HG02870 (cell line): ENCODE measurements around the gene PFKFB2.

Experiments
- ATAC-seq: cut with Tn5 transposase; IDR thresholded peaks from one replicate; pipeline ENCODE4 v1.9.1; 2021; ENCODE audit warnings: mild to moderate bottlenecking, moderate library complexity; ENCODE audit not compliant: unreplicated experiment

PFKFB2 gene

GRCh38 chr1:207021876-207022596 is 31.0 kb upstream of the PFKFB2 start:
- ATAC-seq = no peak

GRCh38 chr1:207022996-207023679 is 29.9 kb upstream of the PFKFB2 start:
- ATAC-seq = no peak

- no peak for ATAC-seq
Measured at GRCh38 chr1:207024202-207025145, 28.6 kb upstream of the PFKFB2 start.

DNA sequence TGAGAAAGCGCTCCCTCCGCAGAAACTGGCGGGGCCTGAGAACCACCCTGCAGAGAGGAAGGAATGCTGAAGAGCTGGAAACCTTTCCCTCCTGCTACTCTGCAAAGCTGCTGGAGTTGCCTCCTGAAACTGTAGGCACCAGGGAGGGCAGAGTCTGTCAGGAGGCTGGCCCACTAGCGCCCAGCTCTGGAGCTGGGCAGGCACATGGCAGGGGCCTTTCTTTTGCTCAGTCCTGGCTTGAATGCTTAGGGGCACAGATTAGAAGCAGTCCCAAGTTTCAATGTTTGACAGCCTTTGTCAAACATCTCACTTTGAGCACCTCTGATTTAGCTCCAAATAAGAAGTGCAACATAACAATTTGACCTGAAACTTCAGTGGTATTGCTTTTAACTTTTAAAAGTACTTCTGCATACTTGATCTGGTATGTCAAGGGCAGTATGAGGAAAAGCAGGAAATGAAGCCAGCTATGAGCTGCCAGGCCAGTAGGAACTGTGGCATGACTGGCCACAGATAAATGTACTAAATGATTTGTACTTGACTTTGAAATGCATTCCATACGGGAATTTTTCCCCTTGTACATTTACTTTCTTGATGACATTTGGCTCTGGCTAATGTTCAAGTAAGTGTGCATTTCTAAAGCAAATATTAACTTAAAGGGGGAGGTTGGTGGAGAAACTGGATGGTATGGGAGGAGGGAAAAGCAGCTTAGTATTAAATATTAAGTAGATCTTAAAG is 27.8 kb upstream of the PFKFB2 start:
- no peak for ATAC-seq

DNA sequence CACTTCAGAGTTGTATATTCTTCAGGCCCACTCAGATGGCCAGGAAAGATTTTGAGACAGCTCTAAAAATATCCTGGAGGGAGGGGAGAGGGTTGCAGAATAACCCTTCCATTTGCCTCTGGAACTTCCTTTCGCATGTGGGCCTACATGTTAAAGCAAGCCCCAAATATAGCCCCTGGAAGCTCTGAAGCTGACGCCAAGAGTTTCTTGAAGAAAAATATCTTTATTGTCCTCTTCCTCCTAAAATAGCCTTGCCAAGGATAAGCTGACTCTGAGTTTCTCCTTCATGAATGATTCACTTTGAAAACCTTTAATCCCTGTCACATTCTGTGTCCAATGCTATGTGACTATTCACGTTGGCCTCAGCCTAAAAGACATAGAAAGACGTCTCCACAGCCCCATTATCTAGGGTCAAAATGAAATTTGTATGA is 27.0 kb upstream of the PFKFB2 start:
- no peak for ATAC-seq

DNA sequence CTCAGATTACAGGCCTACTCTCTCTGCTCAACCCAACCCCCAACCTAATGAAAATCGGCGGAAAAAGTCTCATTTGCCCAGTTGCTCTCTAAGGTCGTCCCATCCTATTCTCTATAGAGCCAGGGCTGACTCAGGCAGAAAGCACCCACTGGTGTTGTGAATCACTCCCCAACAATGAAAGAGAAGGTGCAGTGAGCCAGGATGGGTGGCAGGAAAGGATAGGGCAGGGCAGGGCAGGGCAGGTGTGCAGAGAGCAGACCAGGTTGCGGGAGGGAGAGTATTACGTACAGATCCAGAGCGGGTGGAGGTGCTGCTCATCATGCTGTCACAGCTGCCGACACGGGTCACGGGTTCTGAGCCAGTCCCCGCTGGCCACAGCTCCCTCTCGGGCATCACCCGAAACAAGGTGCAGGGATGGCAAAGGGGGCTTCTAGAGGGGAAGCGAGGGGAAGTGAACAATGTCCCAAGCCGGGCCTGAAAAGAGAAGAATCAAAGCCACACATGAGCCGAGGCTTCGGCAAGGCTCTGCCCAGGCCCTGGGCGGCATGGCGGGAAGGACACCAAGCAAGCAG is 25.8 kb upstream of the PFKFB2 start:
- no peak for ATAC-seq

DNA sequence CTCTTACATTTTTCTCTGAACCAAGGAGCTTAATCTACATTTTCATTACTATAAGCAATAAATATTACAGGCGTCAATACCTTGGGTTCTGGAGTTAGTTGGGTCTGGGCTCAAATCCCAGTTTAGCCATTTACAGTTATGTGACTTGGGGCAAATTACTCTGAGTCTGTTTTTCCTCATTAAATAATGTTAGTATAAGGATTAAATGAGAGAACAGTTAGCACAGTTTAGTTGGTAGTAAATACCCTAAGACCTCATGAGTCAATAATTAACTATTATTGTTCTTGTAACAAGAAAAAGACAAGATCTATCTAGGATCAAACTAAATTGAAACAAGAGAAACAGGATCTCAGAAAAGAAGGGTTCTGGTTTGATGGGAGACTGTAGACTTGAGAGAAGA is 25.2 kb upstream of the PFKFB2 start:
- no peak for ATAC-seq

DNA sequence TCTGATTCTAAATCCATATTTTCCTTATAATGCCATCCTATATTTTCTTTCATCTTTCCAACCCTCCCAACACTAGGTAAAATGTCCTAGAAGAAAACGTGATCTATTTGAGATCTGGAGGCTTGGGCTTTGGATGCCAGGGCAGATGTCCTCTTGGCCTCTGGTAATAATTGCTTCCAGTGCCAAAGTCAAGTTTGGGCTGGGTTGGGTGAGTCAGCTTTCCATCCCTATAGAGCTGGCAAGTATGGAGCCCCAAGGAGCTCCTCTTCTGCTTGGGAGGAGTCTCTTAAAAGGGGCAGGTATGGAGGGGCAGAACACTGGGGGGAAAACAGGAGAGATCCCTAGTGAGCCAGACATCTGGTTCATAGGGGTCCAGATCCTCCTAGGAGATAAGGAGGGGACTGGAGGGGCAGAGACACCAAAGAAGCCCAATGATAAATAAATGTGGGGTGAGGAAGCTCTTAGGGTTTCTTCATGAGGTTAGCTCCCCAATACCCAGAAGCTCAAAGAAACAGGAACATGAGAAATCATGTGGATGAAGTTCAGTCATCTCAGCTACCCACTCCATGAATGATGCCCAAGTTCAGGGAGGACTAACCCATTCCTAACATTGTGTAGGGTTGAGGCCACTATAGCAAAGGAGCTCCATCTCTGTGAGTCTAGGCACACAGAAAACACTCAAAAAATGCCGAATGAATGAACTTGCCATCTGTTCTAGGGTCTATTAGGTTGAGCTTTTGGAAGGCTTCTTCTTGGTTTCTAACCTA is 24.0 kb upstream of the PFKFB2 start:
- ATAC-seq = no peak

- ATAC-seq = no peak
Measured at GRCh38 chr1:207029701-207030521, 23.2 kb upstream of the PFKFB2 start.

- ATAC-seq = no peak
Measured at GRCh38 chr1:207030522-207031009, 22.5 kb upstream of the PFKFB2 start.

DNA sequence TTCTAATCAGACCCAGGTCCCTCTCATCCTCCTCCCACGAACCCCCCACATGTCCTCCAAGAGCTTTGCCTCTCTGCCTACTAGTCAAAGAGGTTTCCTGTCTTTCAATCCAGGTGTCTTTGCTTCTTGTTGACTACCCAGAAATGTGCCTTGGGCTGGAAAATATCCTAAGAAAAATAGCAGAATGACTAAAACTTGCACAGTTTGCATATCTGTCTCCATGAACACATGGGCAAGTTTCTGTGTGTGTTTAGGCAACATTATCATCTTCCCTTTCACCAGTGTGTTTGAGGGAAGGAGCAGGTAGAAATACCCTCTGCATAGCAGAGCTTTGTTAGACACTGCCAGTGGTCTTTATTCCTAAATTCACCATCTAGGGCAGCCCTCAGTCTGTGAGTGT is 22.1 kb upstream of the PFKFB2 start:
- no peak for ATAC-seq

- ATAC-seq = no peak
Measured at GRCh38 chr1:207031632-207032264, 21.3 kb upstream of the PFKFB2 start.

DNA sequence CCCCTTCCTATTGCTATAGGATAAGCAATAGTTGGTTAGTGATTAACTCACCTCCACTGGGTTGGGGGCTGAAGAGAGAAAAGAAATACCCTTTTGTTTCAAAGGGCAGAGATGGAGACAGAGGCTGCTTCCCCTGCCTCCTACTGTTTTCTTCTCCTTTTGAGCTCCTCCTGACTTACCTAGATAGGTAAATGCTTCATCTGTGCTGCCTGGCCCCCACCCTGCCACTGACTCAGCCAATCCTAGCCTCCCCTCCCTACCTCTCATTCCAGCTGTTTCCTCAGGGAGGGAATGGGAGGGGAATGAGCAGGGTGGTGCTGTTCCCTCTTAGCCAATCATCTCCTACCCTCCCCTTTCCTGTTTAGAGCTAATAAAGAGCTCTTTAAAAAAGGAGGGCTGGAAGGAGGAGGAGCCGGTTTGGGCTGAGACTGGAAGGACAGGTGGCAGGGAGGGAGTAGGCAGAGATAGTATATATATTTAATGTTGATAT is 20.5 kb upstream of the PFKFB2 start, which contains the start of gene C1orf116:
Gene C1orf116 (minus strand): TSS at position 229 of the 490 bp plus-strand sequence. CDS start 5,158 bp downstream, outside the sequence.
- ATAC-seq = no peak

GRCh38 chr1:207033302-207033701 is 19.8 kb upstream of the PFKFB2 start:
- ATAC-seq = no peak

- no peak for ATAC-seq
Measured at GRCh38 chr1:207034208-207034607, 18.9 kb upstream of the PFKFB2 start.

GRCh38 chr1:207034998-207035397 is 18.1 kb upstream of the PFKFB2 start:
- no peak for ATAC-seq

- no peak for ATAC-seq
Measured at GRCh38 chr1:207035877-207036551, 17.1 kb upstream of the PFKFB2 start.
